ENCODE results near the gene ADCY9.
"Not testable (repeated sequence)": the region's sequence is repeated elsewhere in the genome, so short reads cannot be mapped to it uniquely, and the experiment has no call there.

Gene ADCY9

DNA sequence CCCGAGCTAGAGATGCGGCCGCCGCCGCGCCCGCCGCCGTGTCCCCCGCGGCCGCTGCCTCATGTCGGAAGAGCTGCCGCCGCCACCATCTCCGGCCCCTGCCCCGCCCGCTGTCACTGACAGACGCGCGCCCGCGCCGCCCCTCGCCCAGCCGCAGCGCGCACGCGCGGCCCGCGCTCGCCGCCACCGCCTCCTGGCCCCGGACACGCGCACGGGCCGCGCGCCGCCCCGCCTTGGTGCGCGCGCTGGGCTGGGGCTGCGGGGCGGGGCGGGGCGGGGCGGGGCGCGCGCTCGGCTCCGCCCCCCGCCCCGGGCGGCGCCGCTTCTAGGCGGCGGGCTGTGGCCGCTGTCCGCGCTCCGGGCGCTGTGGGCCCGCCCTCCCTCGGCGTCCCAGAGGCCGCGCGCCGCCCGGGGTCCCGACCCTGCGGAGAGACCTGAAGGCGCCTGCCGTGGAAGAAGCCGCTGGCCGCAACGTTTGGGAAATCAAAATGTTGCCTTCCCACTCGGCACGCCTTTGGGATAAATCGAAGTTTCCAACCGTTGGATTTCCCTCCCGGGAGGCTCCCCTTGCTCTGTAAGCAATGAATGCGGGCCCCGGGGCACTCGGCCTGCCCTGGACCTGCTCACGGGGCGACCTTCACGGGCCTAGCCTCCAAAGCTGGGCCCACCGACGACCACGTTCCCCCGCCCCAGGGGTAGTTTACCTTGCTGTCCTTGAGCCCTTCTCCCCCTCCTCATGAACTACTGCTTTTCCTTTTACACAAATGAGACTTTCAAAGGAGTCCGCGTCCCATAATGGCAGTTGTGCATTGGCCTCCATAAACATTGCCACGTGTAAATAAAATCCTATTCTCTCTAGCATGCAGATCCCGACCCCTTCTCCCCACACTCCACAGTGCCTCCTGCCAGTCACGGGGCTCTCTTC lies at the start of gene ADCY9:
Gene ADCY9, minus strand, starts transcription at position 118 of the 925 bp plus-strand sequence. CDS start 1,000 bp downstream, outside the sequence.
- peak; percentile 53 for DNase-seq (ENCODE audit: low spot score)

DNA sequence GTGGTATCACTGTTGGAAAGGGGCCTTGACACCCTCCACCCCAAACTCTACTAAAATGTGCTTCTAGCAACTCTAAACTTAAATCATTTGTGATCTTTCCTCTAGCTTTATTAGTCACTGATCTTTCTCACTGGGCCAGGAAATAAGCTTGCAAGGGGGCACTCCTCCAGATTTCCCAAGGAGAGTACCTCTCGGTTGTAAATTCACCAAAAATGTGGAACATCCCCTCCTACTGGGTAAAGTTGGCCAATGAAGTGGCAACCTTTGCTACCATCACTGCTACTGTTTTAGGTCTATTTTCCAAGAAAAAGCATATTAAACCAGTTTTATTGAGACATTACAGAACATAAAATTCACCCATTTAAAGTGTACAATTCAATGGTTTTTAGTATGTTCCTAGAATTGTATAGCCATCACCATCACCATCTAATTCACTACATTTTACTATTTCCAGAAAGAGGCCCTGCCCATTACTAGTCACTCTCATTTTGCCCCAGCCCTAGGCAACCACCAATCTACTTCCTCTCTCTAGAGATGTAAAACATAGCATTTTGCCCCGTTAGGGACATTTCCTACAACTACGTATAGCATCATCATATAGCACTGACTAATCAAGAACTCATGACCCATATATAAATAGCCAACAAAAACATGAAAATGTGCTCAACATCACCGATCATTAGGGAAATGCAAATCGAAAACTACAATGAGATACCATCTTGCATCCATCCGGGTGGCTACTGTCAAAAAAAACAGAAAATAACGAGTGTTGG lies 44.6 kb upstream of the ADCY9 start:
- no peak for DNase-seq (ENCODE audit: low spot score)

DNA sequence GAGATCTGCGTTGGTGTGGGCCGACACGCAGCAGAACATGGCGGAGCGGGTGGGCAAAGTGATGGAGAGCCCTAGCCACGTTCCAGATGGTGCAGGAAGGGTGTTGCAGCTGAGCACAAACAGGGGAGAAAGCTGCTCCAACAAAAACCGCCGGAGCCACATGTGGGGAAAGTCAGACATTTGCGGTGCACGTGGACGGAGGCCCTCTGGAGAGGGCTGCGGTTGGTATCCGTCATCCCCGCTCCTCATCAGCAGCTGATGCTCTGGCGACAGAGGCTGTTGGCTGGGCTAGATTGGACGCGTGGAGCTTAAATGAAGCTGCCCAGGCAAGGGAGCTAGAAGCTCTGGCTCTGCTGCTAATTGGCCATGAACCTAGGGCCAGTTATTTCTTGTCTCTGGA lies 43.5 kb upstream of the ADCY9 start:
- no peak for DNase-seq (ENCODE audit: low spot score)

DNA sequence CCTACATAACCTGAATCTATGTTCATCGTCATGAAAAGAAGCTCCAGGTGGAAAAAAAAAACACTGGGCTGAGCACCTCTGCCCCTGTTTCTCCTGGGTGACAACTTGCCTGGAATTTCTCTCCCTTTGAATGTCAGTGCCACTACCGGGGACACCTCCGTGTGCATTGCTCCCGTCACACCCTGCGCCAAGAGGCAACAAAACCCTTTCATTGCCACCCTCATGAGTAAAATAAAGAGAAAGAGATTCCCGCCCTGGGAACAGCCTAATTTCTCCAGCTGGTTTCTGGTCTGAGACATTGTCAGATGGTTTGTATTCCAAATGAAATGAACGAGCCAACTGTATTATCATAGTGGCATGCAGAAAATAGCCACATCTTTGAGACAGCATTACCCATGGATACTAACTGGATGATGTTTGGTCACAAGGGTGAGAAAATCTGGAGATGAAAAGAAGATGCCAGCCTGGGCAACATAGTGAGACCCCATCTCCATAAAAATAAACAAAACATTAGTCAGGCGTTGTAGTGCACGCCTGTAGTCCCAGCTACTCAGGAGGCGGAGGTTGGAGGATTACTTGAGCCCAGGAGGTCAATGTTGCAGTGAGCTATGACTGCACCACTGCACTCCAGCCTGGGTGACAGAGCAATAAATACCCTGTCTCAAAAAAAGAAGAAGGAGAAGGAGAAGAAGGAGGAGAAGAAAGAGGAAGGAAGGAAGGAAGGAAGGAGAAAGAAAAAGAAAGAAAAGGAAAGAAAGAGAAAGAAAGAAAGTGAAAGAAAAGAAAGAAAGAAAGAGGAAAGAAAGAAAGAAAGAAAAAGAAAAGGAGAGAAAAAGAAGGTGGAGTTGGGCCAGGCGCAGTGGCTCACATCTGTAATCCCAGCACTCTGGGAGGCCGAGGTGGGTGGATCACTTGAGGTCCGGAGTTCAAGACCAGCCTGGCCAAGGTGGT lies 42.2 kb upstream of the ADCY9 start:
- no peak for DNase-seq (ENCODE audit: low spot score)

DNA sequence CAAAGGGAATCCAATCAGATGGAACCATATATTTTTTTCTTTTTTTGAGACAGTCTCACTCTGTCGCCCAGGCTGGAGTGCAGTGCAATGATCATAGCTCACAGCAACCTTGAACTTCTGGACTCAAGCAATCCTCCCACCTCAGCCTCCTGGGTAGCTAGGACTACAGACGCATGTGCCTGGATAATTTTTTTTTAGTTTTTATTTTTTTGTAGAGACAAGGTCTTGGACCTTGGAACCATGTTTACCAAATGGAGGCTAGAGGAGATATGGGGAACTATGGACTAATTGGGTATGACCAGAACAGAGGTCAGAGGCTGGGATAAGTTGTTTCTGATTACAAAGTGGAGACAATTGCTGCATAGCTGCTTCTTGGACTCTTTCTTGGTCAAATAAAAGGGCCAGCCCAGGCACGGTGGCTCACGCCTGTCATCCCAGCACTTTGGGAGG lies 41.2 kb upstream of the ADCY9 start:
- DNase-seq (ENCODE audit: low spot score), result no peak

DNA sequence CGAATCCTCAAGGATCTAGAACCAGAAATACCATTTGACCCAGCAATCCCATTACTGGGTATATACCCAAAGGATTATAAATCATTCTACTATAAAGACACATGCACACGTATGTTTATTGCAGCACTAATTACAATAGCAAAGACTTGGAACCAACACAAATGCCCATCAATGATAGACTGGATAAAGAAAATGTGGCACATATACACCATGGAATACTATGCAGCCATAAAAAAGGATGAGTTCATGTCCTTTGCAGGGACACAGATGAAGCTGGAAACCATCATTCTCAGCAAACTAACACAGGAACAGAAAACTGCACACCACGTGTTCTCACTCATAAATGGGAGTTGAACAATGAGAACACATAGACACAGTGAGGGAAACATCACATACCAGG lies 40.3 kb upstream of the ADCY9 start:
- DNase-seq (ENCODE audit: low spot score), result not testable (repeated sequence)

DNA sequence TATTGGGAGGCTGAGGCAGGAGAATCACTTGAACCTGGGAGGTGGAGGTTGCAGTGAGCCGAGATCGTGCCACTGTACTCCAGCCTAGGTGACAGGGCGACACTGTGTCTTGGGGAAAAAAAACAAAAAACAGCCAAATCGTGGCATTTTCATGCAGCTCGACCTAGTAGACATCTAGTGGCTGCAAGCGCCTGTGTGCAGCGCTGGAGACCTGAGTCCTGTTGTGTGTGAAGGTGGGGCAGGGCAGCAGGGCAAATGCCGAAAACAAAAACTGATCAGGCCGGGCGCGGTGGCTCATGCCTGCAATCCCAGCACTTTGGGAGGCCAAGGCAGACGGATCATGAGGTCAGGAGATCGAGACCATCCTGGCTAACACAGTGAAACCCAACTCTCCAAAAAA lies 37.1 kb upstream of the ADCY9 start:
- not testable (repeated sequence) for DNase-seq (ENCODE audit: low spot score)

DNA sequence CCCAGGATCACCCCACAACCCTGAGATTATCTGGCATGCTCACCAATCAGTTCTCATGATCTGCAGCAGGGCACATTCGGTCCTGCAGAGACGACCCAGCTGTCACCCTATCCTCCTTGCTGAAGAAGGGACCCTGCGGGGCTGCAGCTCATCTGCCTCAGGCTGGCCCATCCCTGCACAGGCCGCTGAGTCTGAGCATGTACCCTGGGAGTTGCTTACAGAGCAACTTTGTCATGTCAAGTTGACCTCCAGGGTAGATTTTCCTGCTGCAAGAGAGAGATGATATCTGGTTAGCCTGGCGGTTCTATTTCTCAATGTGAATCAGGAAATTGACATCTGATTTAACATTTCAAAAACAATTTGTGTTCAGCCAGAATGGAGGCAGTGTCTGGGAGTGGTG lies 36.0 kb upstream of the ADCY9 start:
- no peak for DNase-seq (ENCODE audit: low spot score)

DNA sequence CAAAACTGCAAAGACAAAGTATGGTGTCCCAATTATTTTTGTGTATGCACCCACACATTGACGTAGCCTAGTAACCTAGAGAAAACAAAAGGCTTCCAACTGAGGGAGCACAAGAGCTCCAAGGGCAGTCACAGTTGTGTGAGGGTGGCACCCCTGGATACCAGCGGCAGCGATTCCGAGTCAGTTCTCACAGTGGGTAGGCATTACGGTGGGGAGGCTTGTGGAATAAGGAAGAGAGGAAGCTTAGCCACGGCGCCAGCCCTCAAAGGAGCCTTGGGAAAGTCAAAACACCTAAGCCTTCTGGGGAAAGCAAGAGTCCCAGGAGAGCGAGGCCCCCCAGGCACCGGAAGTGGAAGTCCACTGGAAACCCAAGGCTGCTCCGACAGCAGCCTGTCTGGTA lies 31.0 kb upstream of the ADCY9 start:
- no peak for DNase-seq (ENCODE audit: low spot score)

DNA sequence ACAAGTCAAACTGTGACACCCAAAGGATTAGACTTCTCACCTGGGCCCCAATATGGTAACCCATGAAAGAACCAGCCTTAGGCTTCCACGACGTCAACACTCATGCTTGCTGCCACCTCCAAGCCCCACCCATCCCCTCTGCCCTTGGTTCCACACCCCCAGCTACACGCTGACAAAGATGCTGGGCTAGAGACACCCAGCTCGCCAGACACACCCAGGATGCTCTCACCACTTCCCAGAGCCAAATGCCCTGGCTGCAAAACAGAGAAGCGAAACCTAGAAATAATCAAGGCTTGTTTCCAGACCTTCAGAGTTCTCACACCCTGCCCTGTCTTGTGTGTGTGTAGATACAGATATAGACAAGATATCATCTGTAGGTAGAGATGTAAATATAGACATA lies 26.0 kb upstream of the ADCY9 start:
- no peak for DNase-seq (ENCODE audit: low spot score)

DNA sequence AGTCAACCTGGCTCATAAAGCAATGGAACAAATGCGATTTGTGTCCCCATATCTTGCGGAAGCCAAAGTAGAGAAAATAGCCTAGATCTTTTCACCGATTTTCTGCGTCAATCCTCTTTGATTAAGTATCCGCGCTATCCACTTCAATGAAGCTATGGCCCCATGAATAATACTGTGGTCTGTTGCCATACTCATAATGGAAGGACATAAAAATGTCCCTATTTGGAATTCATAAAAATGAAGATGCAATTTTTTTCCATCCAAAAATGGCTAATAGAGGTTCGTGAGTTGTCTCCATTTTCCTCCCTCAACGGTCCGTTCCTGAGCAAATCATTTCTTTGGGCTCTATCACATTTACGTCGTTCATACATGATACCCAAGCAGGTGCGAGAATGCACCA lies 25.4 kb upstream of the ADCY9 start:
- no peak for DNase-seq (ENCODE audit: low spot score)

DNA sequence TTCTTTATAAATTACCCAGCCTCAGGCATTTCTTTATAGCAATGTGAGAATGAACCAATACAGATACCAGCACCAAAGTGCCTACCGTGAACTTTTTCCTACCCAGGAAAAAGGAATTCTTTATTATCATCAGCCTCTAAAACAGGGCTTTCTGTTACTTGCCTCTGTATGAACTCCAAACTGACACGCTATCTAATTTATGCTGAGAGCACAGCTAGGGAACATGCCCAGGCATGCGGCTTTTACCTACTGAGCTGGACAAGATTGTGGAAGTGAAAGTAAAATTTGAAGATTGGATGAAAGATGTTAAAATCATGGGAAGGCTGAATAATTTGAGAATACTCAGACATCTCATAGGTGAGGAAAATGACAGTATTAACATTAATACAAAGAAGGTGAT lies 24.4 kb upstream of the ADCY9 start:
- DNase-seq (ENCODE audit: low spot score), result no peak

DNA sequence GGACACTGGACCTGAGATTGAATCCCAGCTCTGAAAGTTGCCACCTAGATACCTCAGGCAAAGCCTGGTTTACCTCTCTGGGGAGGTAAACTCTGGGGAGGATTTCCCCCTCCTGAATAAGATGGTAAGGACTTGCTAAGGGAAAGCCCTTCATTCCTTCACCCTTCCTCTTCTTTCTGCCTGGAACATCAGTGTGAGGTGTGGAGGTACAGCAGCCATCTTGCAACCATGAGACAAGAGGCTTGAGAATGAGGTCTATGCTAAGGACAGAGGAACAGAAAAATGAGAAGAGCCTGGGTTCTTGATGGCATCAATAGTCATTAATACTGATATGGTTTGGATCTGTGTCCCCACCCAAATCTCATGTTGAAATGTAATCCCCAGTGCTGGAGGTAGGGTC lies 23.7 kb upstream of the ADCY9 start:
- no peak for DNase-seq (ENCODE audit: low spot score)

DNA sequence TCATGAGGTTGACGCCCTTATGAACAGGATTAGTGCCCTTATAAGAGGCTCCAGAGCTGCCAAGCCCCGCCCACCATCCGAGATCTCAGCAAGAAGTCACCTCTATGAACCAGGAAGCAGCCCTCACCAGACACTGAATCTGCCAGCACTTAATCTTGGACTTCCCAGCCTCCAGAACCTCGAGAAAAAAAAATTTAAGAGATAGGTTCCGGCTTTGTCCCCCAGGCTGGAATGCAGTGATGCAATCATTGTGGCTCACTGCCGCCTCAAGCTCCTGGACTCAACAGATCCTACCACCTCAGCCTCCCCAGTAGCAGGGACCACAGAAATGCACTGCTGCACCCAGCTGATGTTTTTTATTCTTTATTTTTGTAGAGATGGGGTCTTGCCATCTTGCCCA lies 22.5 kb upstream of the ADCY9 start:
- DNase-seq (ENCODE audit: low spot score), result no peak

DNA sequence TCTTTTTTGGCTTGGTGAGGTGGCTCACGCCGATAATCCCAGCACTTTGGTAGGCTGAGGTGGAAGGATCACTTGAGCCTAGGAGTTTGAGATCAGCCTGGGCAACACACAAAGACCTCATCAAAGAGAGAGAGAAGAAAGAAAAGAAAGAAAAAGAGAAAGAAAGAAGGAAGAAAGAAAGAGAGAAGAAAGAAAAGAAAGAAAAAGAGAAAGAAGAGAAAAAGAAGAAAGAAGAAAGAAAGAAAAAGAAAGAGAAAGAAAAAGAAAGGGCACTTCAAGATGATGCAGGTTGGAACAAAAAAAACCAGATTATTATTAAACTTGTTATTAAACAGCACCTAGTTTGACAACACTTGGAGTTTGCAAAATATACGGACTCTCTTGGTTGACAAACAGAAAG lies 21.2 kb upstream of the ADCY9 start:
- DNase-seq (ENCODE audit: low spot score), result no peak

DNA sequence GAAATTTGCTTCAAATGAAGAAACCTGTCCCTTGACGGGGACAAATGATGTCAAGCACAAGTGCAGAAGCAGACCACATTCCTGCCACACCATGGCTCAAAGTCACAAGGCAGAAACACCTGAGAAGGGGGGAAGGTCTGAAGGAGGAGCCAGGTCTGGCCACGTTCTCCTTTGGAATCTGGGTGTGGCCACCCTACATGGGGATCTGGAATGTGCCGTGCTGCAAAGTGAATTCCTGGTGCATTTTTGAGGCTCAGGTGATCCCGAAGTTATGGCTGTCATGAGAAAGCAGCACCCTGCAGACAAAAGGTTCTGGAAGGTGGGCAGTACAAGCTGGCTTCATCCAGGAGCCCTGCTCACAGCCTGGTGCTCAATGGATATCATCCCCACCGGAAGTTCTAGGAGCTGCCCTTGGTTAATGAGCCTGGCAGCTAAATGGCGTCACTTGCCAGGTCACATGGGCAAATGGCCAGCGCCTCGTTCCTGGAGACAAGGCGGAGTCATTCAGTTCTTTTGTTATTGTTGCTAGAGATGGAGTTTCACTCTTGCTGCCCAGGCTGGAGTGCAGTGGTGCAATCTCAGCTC lies 20.1 kb upstream of the ADCY9 start:
- DNase-seq (ENCODE audit: low spot score), result no peak

DNA sequence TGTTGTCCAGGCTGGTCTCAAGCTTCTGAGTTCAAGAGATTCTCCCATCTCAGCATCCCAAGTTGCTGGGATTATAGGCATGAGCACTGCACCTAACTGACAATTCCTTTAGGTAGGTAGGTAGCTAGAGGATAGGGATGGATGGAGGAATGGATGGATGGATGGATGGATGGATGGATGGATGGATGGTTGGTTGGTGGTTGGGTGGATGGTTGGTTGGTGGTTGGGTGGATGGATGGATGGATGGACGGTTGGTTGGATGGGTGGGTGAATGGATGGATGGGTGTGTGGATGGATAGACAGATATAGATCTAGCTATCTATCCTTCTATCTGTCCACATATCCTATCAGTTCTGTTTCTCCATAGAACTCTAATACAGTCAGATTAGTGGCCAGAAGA lies 19.3 kb upstream of the ADCY9 start:
- no peak for DNase-seq (ENCODE audit: low spot score)

DNA sequence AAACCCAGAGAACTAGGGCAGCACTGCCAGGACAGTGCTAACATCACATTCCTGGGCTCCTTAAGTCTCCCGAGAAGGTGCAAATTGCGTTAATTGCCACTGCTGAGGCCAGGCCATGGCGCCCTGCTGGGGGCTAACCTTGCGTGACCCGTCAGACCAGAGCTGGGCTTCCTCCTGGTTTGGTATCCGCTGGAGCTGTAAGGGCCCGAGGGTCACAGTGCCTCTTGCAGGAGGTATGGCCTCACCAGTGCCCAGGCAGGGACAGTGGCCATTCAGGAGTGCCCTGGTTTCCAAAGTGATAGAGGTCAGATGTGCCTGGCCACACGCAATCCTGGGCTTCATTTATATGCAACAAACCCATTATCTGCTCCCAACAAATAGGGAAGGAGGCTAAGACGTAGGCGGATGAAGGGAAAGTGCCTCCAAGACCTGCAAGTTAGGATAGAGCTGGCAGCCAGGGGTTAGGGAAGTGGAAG lies 17.7 kb upstream of the ADCY9 start:
- no peak for DNase-seq (ENCODE audit: low spot score)

DNA sequence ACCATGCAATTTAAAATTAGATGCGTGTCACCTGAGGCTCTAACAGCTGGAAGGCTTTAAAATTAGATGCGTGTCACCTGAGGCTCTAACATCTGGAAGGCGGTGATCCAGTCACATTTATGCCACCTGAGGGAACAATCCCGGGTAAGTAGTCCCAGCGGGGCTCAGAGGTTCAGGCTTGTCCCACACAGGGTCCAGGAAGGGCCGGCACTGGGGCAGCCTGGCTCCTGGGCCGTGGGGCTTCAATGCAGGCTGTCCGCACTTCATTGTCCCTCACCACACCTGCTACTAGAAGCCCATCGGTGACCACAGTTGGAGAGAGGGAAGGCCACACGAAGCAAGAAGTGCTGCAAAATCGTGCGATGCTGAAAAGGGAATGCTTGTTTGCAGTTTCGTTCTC lies 15.4 kb upstream of the ADCY9 start:
- no peak for DNase-seq (ENCODE audit: low spot score)

DNA sequence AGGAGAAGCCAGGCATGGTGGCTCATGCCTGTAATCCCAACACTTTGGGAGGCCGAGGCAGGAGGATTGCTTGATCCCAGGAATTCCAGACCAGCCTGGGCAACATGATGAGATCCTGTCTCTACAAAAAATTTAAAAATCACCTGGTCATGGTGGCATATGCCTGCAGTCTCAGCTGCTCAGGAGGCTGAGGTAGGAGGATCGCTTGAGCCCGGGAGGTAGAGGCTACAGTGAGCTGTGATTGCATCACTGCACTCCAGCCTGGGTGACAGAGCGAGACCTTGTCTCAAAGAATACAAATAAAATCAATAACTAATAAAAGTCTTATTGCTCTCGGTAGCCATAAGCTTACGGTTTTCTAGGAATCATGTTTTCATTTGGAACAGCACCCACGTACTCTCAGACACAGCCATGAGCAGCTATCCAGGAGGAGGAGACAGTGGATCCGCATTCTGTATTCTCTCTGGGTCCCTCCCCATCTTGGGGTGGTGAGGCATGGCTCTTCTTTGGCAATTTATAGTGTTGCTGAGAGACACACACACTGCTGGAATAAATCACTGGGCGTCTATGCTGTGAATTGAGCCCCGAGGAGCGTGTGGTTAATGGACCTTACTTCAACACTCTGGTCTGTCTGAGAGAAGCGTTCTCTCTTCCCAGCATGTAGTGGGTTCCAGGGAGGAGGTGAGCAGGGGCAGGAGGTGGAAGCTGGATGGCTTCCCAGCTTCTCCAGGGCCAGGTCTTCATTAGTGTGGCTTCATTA lies 8.5 kb upstream of the ADCY9 start:
- DNase-seq (ENCODE audit: low spot score), result no peak
